Large intestine (tissue), 3 donors: ENCODE data around the gene HP1BP3. TPM values are rescaled to one million over a fixed set of nuclear protein-coding genes. Genes with fewer than 3 reads are reported as not detected.
"Not testable (repeated sequence)": the region's sequence is repeated elsewhere in the genome, so short reads cannot be mapped to it uniquely, and the experiment has no call there.

Source experiments
- DNase-seq, 2 donors: peaks; one replicate each; pipeline versions ENCODE4 v3.0.0 to v3.0.0-alpha.2; 2013
- H3K27ac ChIP-seq: one replicate; pipeline ENCODE4 v1.5.1; 2013; ENCODE audit warnings: low read length
- H3K27me3 ChIP-seq: 2 replicates; pipeline ENCODE4 v1.6.1; 2013; ENCODE audit warnings: low read length; ENCODE audit not compliant: control insufficient read depth, insufficient read depth
- H3K36me3 ChIP-seq: 2 replicates; pipeline ENCODE4 v1.6.1; 2013; ENCODE audit warnings: low read length; ENCODE audit not compliant: control insufficient read depth, insufficient read depth
- H3K4me1 ChIP-seq: one replicate; pipeline ENCODE4 v1.6.1; 2013; ENCODE audit warnings: low read length; ENCODE audit not compliant: control insufficient read depth, insufficient read depth
- H3K4me3 ChIP-seq: one replicate; pipeline ENCODE4 v1.5.1; 2013; ENCODE audit warnings: low read length
- H3K9me3 ChIP-seq: one replicate; pipeline ENCODE4 v1.6.1; 2013; ENCODE audit warnings: mild to moderate bottlenecking, low read depth, low read length, moderate library complexity; ENCODE audit not compliant: control insufficient read depth
- WGBS: methylation state at CpG from one replicate; pipeline ENCODE4 v1.1.5; 2013; ENCODE audit warnings: low lambda C conversion rate; ENCODE audit not compliant: insufficient coverage; 5-methylcytosine and 5-hydroxymethylcytosine counted together
- polyA plus RNA-seq: library from polyadenylated mRNA; unstranded; fragments of 120-200 nt; gene quantifications from one replicate; pipeline ENCODE4 v1.2.1, GENCODE V29; 2013

The HP1BP3 gene
- polyA plus RNA-seq, 1 donor, result 247 TPM

- H3K4me3 ChIP-seq, result no peak overlapping the region
- H3K27ac ChIP-seq, result no peak overlapping the region
- peaks cover 27% of the 10 kb centered on the region for H3K27me3 ChIP-seq
- H3K9me3 ChIP-seq, result no peaks in the 10 kb centered on the region
- DNase-seq, result no peak
- WGBS, result no CpG with 5 or more reads among the region's 29 CpGs
- H3K4me1 ChIP-seq, result peaks cover 2% of the 10 kb centered on the region
- H3K36me3 ChIP-seq, result no peaks in the 10 kb centered on the region
Measured at GRCh38 chr1:20721117-20722061, 65.7 kb downstream of the HP1BP3 start.

GRCh38 chr1:20720631-20721091, 66.4 kb downstream of the HP1BP3 start:
- no peak for DNase-seq
- no CpG with 5 or more reads among the region's 12 CpGs for WGBS

GRCh38 chr1:20719871-20720620, 67.1 kb downstream of the HP1BP3 start:
- peaks cover 2% of the 10 kb centered on the region for H3K4me1 ChIP-seq
- peaks cover 31% of the 10 kb centered on the region for H3K27me3 ChIP-seq
- no peak overlapping the region for H3K4me3 ChIP-seq
- no peak for DNase-seq
- no peaks in the 10 kb centered on the region for H3K36me3 ChIP-seq
- no peaks in the 10 kb centered on the region for H3K9me3 ChIP-seq
- no CpG with 5 or more reads among the region's 5 CpGs for WGBS
- H3K27ac ChIP-seq, result no peak overlapping the region

More at GRCh38 chr1:20720631-20721091, 66.4 kb downstream of the HP1BP3 start:
- Histone ChIP-seq H3K27ac (no peak overlapping the region), H3K4me1 (peaks cover 2% of the 10 kb centered on the region), H3K27me3 (peaks cover 31% of the 10 kb centered on the region), H3K4me3 (no peak overlapping the region), H3K36me3 (no peaks in the 10 kb centered on the region), H3K9me3 (no peaks in the 10 kb centered on the region)

GRCh38 chr1:20719261-20719660, 67.8 kb downstream of the HP1BP3 start:
- Histone ChIP-seq H3K9me3 (no peaks in the 10 kb centered on the region), H3K4me3 (no peak overlapping the region), H3K27ac (no peak overlapping the region), H3K36me3 (no peaks in the 10 kb centered on the region), H3K4me1 (peaks cover 2% of the 10 kb centered on the region), H3K27me3 (peaks cover 31% of the 10 kb centered on the region)
- WGBS, result no CpG with 5 or more reads among the region's 8 CpGs
- no peak for DNase-seq

- DNase-seq, result not testable (repeated sequence)
Measured at GRCh38 chr1:20718343-20718882, 68.7 kb downstream of the HP1BP3 start.

GRCh38 chr1:20717452-20718342, 69.4 kb downstream of the HP1BP3 start, which contains the start of gene KIF17:
Gene KIF17, minus strand, starts transcription at chr1:20718007. Its CDS starts 301 bp downstream, at chr1:20717706.
- Histone ChIP-seq H3K4me1 (peaks cover 2% of the 10 kb centered on the region), H3K27me3 (peaks cover 31% of the 10 kb centered on the region), H3K27ac (no peak within 1 kb of the TSS), H3K9me3 (no peaks in the 10 kb centered on the region), H3K36me3 (no peaks in the 10 kb centered on the region), H3K4me3 (peak within 1 kb of the TSS; percentile 23)
- peak; percentile 82 to 87 for DNase-seq
- WGBS, result no CpG with 5 or more reads among the region's 112 CpGs

More at GRCh38 chr1:20718343-20718882, 68.7 kb downstream of the HP1BP3 start:
- not testable (repeated sequence) for H3K27ac ChIP-seq, H3K9me3 ChIP-seq, H3K4me1 ChIP-seq, H3K36me3 ChIP-seq
- peak overlapping the region; percentile 22 for H3K4me3 ChIP-seq
- no CpG with 5 or more reads among the region's 17 CpGs for WGBS
- peaks cover 31% of the 10 kb centered on the region for H3K27me3 ChIP-seq

- Histone ChIP-seq H3K36me3 (no peaks in the 10 kb centered on the region), H3K27me3 (peaks cover 31% of the 10 kb centered on the region), H3K9me3 (no peaks in the 10 kb centered on the region), H3K27ac (no peak overlapping the region), H3K4me1 (peaks cover 2% of the 10 kb centered on the region), H3K4me3 (no peak overlapping the region)
- DNase-seq, result no peak
- 90% methylated on average over 2 of the region's 13 CpGs for WGBS
Measured at GRCh38 chr1:20716232-20716631, 70.9 kb downstream of the HP1BP3 start.

- H3K27ac ChIP-seq, result no peak overlapping the region
- no peaks in the 10 kb centered on the region for H3K36me3 ChIP-seq
- no CpG with 5 or more reads among the region's 15 CpGs for WGBS
- H3K27me3 ChIP-seq, result peaks cover 31% of the 10 kb centered on the region
- H3K4me1 ChIP-seq, result peaks cover 2% of the 10 kb centered on the region
- DNase-seq, result no peak
- H3K4me3 ChIP-seq, result no peak overlapping the region
- H3K9me3 ChIP-seq, result no peaks in the 10 kb centered on the region
Measured at GRCh38 chr1:20715406-20715805, 71.7 kb downstream of the HP1BP3 start.

GRCh38 chr1:20713440-20713839, 73.7 kb downstream of the HP1BP3 start:
- no peaks in the 10 kb centered on the region for H3K9me3 ChIP-seq
- peak in 1 of 2 donors; percentile 43 for DNase-seq
- no CpG with 5 or more reads among the region's 6 CpGs for WGBS
- no peak overlapping the region for H3K27ac ChIP-seq
- H3K4me1 ChIP-seq, result peaks cover 2% of the 10 kb centered on the region
- no peaks in the 10 kb centered on the region for H3K36me3 ChIP-seq
- H3K4me3 ChIP-seq, result no peak overlapping the region
- peaks cover 20% of the 10 kb centered on the region for H3K27me3 ChIP-seq
